Lung (tissue), 12 donors: Measurements from ENCODE around the gene BLTP1. TPM values are rescaled to one million over a fixed set of nuclear protein-coding genes. Genes with fewer than 3 reads are reported as not detected.

Experiments used
- ATAC-seq: fragments of 200-7000 bp; cut with Tn5 transposase; one replicate; pipeline ENCODE4 v1.9.1; 2020; ENCODE audit warnings: moderate number of reproducible peaks; ENCODE audit not compliant: insufficient read depth, low FRiP score
- DNase-seq, 3 donors: peaks; one replicate each; pipeline ENCODE4 v3.0.0-alpha.2; 2013 to 2017
- H3K27ac ChIP-seq, 2 donors: one replicate each; pipeline ENCODE4 v1.5.1; 2013; ENCODE audit warnings: mild to moderate bottlenecking in 2 of 2, moderate library complexity in 2 of 2, control low read depth in 1 of 2, inconsistent platforms in 1 of 2, low read depth in 1 of 2, low read length in 1 of 2
- H3K27me3 ChIP-seq, 3 donors: one replicate each; pipeline ENCODE4 v1.5.1; 2013; ENCODE audit warnings: low read length in 2 of 3; ENCODE audit not compliant: control insufficient read depth in 3 of 3, insufficient read depth in 3 of 3
- H3K36me3 ChIP-seq, 4 donors: one replicate each; pipeline ENCODE4 v1.5.1; 2013; ENCODE audit warnings: low read length in 4 of 4, mild to moderate bottlenecking in 1 of 4, moderate library complexity in 1 of 4; ENCODE audit not compliant: control insufficient read depth in 4 of 4, insufficient read depth in 4 of 4
- H3K4me1 ChIP-seq, 5 donors: one replicate each; pipeline ENCODE4 v1.5.1; 2013; ENCODE audit warnings: low read length in 5 of 5, mild to moderate bottlenecking in 2 of 5, moderate library complexity in 1 of 5; ENCODE audit not compliant: control insufficient read depth in 5 of 5, insufficient read depth in 5 of 5
- H3K4me3 ChIP-seq: one replicate; pipeline ENCODE4 v1.5.1; 2013; ENCODE audit warnings: mild to moderate bottlenecking, control low read depth, moderate library complexity
- H3K9ac ChIP-seq, 2 donors: one replicate each; pipeline ENCODE4 v1.5.1; 2013; ENCODE audit warnings: low read length in 2 of 2, control low read depth in 1 of 2; ENCODE audit not compliant: insufficient read depth in 1 of 2
- H3K9me3 ChIP-seq, 4 donors: one replicate each; pipeline ENCODE4 v1.5.1; 2013; ENCODE audit warnings: low read length in 3 of 4, mild to moderate bottlenecking in 1 of 4, moderate library complexity in 1 of 4; ENCODE audit not compliant: control insufficient read depth in 4 of 4, insufficient read depth in 3 of 4
- WGBS, 2 donors: extraction: QIAGEN DNeasy Blood & Tissue Kit; methylation state at CpG; one replicate each; pipeline ENCODE4 v1.1.7; 2013; 5-methylcytosine and 5-hydroxymethylcytosine counted together
- polyA plus RNA-seq, 2 donors: library from polyadenylated mRNA; stranded (reverse); fragments of 200-250 nt; gene quantifications; one replicate each; pipeline ENCODE4 v1.2.1, GENCODE V29; 2013
- total RNA-seq, 2 donors: library from RNA; depleted of rRNA in 1 of 2; stranded (reverse); fragments of >200 nt in 1 of 2; gene quantifications; one replicate each; pipeline ENCODE4 v1.2.1, GENCODE V29; 2014 to 2021
- TF ChIP-seq, protein P1 (sequence below): IDR thresholded peaks from 2 replicates; pipeline ENCODE4 v1.5.1; 2012; ENCODE audit warnings: mild to moderate bottlenecking; ENCODE audit errors: control extremely low read depth, extremely low read depth
- donor health status: control.
- donor health status: control.
- donor health status: Bipolar disorder and iron deficiency.
- donor health status: healthy.
- donor health status: DM: yes; HTN: yes; CAD: no.

The BLTP1 gene
- total and polyA plus RNA-seq, 4 donors: 19.7 to 252 (median 36.6) TPM

GRCh38 chr4:122163767-122164166 lies 11.6 kb downstream of the BLTP1 start:
- Histone ChIP-seq H3K4me1 (peaks cover 0 to 10% (median 8%) of the 10 kb centered on the region in 5 donors), H3K27me3 (no peaks in the 10 kb centered on the region), H3K9me3 (no peaks in the 10 kb centered on the region), H3K4me3 (no peak overlapping the region), H3K27ac (no peak overlapping the region), H3K9ac (no peak overlapping the region), H3K36me3 (peaks cover 0 to 3% (median under 1%) of the 10 kb centered on the region in 4 donors)
- DNase-seq (no peak), ATAC-seq (no peak)
- TF ChIP-seq, protein P1, sequence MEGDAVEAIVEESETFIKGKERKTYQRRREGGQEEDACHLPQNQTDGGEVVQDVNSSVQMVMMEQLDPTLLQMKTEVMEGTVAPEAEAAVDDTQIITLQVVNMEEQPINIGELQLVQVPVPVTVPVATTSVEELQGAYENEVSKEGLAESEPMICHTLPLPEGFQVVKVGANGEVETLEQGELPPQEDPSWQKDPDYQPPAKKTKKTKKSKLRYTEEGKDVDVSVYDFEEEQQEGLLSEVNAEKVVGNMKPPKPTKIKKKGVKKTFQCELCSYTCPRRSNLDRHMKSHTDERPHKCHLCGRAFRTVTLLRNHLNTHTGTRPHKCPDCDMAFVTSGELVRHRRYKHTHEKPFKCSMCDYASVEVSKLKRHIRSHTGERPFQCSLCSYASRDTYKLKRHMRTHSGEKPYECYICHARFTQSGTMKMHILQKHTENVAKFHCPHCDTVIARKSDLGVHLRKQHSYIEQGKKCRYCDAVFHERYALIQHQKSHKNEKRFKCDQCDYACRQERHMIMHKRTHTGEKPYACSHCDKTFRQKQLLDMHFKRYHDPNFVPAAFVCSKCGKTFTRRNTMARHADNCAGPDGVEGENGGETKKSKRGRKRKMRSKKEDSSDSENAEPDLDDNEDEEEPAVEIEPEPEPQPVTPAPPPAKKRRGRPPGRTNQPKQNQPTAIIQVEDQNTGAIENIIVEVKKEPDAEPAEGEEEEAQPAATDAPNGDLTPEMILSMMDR: no peak
- WGBS, 2 donors: 33 to 62% methylated on average over 1 of the region's 1 CpG

GRCh38 chr4:122167369-122167768 lies 15.2 kb downstream of the BLTP1 start:
- WGBS, 2 donors: 64 to 82% methylated on average over 4 of the region's 4 CpGs
- H3K4me1 ChIP-seq: peaks cover 0 to 13% (median 6%) of the 10 kb centered on the region in 5 donors
- no peaks in the 10 kb centered on the region for H3K9me3 ChIP-seq

GRCh38 chr4:122170775-122171174 lies 18.6 kb downstream of the BLTP1 start:
- Histone ChIP-seq H3K36me3 (peaks cover 0 to 4% (median 2%) of the 10 kb centered on the region in 4 donors), H3K27ac (no peak overlapping the region)
- 15 to 19% methylated on average over 1 of the region's 1 CpG for WGBS, 2 donors

More at GRCh38 chr4:122167369-122167768, 15.2 kb downstream of the BLTP1 start:
- Histone ChIP-seq H3K27me3 (no peaks in the 10 kb centered on the region), H3K9ac (no peak overlapping the region), H3K4me3 (no peak overlapping the region), H3K36me3 (peaks cover 0 to 3% (median 0%) of the 10 kb centered on the region in 4 donors), H3K27ac (no peak overlapping the region)
- ATAC-seq (no peak), DNase-seq (no peak)
- TF ChIP-seq, protein P1: no peak

More at GRCh38 chr4:122170775-122171174, 18.6 kb downstream of the BLTP1 start:
- ATAC-seq: no peak
- no peaks in the 10 kb centered on the region for H3K9me3 ChIP-seq
- H3K4me3 ChIP-seq: no peak overlapping the region
- H3K27me3 ChIP-seq: no peaks in the 10 kb centered on the region
- peak in 2 of 3 donors; percentile 14 to 34 for DNase-seq
- H3K4me1 ChIP-seq: peaks cover 0 to 13% (median 4%) of the 10 kb centered on the region in 5 donors
- H3K9ac ChIP-seq: no peak overlapping the region
- TF ChIP-seq, protein P1: no peak
